ENCODE results near the gene NRXN3. TPM values are rescaled to one million over a fixed set of nuclear protein-coding genes. Genes with fewer than 3 reads are reported as not detected.

NRXN3 gene
- total RNA-seq, 4 donors from 2014 or later = 4.1 to 11.9 (median 5.8) TPM

DNA sequence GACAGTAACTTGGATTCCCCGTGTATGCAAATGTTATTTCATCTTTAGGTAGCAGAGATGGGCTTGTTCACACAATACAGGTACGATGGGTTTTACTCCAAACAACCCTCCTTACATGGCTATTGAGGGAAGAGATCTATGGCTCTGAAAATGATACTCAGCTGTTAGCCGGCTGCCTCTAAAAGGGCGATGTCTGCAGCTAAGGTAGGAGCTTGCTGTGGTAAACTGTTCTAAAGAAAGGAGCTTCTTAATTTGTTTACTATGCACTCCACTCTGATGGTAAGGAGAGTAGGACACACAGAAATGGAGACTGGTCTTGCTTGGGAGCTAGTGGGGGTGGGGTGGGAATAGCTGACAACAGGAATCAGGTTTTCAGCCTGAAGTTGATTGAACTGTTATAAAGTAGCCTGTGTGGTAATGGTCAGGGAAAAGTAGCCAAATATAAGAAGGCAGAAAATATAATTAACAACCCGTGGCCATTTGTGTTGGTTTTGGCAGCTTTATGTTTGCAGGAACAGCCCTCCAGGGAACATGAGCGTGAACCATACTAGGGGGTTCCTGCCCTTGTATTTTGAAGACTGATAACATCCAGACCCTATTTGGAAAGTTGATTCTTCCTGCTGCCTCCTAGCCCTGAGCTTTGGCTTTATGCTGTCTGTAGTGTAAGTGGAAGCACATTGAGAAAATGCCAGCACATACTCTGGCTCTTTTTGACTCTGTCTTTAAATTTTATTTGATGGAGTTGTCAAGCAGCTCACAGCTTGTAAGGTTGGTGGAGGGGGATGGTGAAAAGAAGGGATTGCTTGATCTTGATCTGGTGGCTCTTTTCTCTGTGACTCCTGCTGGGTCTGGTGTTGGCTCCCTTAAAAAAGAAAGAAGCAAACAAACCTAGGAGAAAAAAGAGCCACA lies 1111.3 kb downstream of the NRXN3 start:
- Histone ChIP-seq H3K4me1 (peaks cover 0 to 19% (median 7%) of the 10 kb centered on the region in 4 donors), H3K9me3 (no peaks in the 10 kb centered on the region), H3K4me3 (peak overlapping the region in 3 of 4 donors; percentile 33 to 59 (median 42)), H3K36me3 (no peaks in the 10 kb centered on the region), H3K27me3 (peaks cover 58% of the 10 kb centered on the region), H3K27ac (peak overlapping the region in 1 of 4 donors; percentile 15)
- in situ Hi-C loops (cut with MboI; ENCODE audit: low pct_ligation_motif_present in 1 of 4, low pct_unique_long_range_greater_than_20kb in 1 of 4, low sequenced_read_pairs in 3 of 4) (no loop called here), intact Hi-C loops (cut with DNase I; ENCODE audit: low total_unique reads) (no loop called here)
- 31 to 42% methylated on average over 5 to 6 of the region's 6 CpGs for whole genome bisulfite sequencing, 2 donors (ENCODE audit: low coverage in 1 of 2)
- no peak for DNase-seq
- TF ChIP-seq, protein P1, sequence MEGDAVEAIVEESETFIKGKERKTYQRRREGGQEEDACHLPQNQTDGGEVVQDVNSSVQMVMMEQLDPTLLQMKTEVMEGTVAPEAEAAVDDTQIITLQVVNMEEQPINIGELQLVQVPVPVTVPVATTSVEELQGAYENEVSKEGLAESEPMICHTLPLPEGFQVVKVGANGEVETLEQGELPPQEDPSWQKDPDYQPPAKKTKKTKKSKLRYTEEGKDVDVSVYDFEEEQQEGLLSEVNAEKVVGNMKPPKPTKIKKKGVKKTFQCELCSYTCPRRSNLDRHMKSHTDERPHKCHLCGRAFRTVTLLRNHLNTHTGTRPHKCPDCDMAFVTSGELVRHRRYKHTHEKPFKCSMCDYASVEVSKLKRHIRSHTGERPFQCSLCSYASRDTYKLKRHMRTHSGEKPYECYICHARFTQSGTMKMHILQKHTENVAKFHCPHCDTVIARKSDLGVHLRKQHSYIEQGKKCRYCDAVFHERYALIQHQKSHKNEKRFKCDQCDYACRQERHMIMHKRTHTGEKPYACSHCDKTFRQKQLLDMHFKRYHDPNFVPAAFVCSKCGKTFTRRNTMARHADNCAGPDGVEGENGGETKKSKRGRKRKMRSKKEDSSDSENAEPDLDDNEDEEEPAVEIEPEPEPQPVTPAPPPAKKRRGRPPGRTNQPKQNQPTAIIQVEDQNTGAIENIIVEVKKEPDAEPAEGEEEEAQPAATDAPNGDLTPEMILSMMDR (IDR thresholded peaks at IDR 0.05) = no peak
- TF ChIP-seq POLR2A (IDR thresholded peaks at IDR 0.05) = no peak
- TF ChIP-seq POLR2AphosphoS5 (IDR thresholded peaks at IDR 0.05) = no peak
- TF ChIP-seq EP300 (IDR thresholded peaks at IDR 0.05; ENCODE audit: low read depth) = no peak

- no peak overlapping the region for H3K4me3 ChIP-seq
- 83 to 88% methylated on average over 1 of the region's 1 CpG for WGBS, 2 donors (ENCODE audit: low coverage in 1 of 2)
- in situ Hi-C loops (cut with MboI; ENCODE audit: low pct_ligation_motif_present in 1 of 4, low pct_unique_long_range_greater_than_20kb in 1 of 4, low sequenced_read_pairs in 3 of 4) = no loop called here
- no peak for TF ChIP-seq EP300 (IDR thresholded peaks at IDR 0.05; ENCODE audit: low read depth)
- TF ChIP-seq, protein P1 (IDR thresholded peaks at IDR 0.05) = no peak
- no peak for TF ChIP-seq POLR2AphosphoS5 (IDR thresholded peaks at IDR 0.05)
- TF ChIP-seq POLR2A (IDR thresholded peaks at IDR 0.05) = no peak
- no peaks in the 10 kb centered on the region for H3K9me3 ChIP-seq
- intact Hi-C loops (cut with DNase I; ENCODE audit: low total_unique reads) = no loop called here
- DNase-seq = no peak
- H3K27me3 ChIP-seq = peaks cover 31% of the 10 kb centered on the region
- H3K36me3 ChIP-seq = no peaks in the 10 kb centered on the region
- H3K4me1 ChIP-seq = peaks cover 0 to 6% (median 2%) of the 10 kb centered on the region in 4 donors
- no peak overlapping the region for H3K27ac ChIP-seq
These were observed 1114.4 kb downstream of the NRXN3 start for GRCh38 chr14:79284621-79285020.

DNA sequence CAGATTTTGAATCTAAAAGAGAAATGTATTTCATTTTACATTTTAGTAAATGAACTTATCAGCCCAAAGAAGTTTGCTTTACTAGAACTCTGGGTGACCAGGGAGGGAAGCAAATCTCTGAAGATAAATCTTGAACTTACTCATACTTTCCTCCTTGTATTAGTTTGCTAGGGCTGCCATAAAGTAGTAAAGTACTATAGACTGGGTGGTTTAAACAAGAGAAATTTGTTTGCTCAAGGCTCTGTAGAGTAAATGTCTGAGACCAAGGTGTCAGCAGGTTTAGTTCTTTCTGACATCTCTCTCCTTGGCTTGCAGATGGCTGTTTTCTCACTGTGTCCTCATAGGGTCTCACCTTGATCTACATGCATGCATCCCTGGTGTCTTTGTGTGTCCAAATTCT lies 1115.1 kb downstream of the NRXN3 start:
- H3K27ac ChIP-seq = no peak overlapping the region
- no peaks in the 10 kb centered on the region for H3K36me3 ChIP-seq
- H3K27me3 ChIP-seq = peaks cover 26% of the 10 kb centered on the region
- in situ Hi-C loops (cut with MboI; ENCODE audit: low pct_ligation_motif_present in 1 of 4, low pct_unique_long_range_greater_than_20kb in 1 of 4, low sequenced_read_pairs in 3 of 4) = no loop called here
- DNase-seq = no peak
- TF ChIP-seq POLR2AphosphoS5 (IDR thresholded peaks at IDR 0.05) = no peak
- TF ChIP-seq, protein P1 (IDR thresholded peaks at IDR 0.05) = no peak
- no peak for TF ChIP-seq EP300 (IDR thresholded peaks at IDR 0.05; ENCODE audit: low read depth)
- TF ChIP-seq POLR2A (IDR thresholded peaks at IDR 0.05) = no peak
- H3K4me1 ChIP-seq = no peaks in the 10 kb centered on the region
- H3K9me3 ChIP-seq = no peaks in the 10 kb centered on the region
- H3K4me3 ChIP-seq = no peak overlapping the region
- intact Hi-C loops (cut with DNase I; ENCODE audit: low total_unique reads) = no loop called here

- no peak for DNase-seq
- Histone ChIP-seq H3K4me3 (no peak overlapping the region), H3K36me3 (no peaks in the 10 kb centered on the region), H3K4me1 (no peaks in the 10 kb centered on the region), H3K9me3 (no peaks in the 10 kb centered on the region), H3K27me3 (peaks cover 3% of the 10 kb centered on the region), H3K27ac (no peak overlapping the region)
- 60 to 86% methylated on average over 1 of the region's 1 CpG for WGBS, 2 donors (ENCODE audit: low coverage in 1 of 2)
- in situ Hi-C loops (cut with MboI; ENCODE audit: low pct_ligation_motif_present in 1 of 4, low pct_unique_long_range_greater_than_20kb in 1 of 4, low sequenced_read_pairs in 3 of 4) = no loop called here
- intact Hi-C loops (cut with DNase I; ENCODE audit: low total_unique reads) = no loop called here
- TF ChIP-seq, protein P1 (IDR thresholded peaks at IDR 0.05) = no peak
- no peak for TF ChIP-seq EP300 (IDR thresholded peaks at IDR 0.05; ENCODE audit: low read depth)
- no peak for TF ChIP-seq POLR2A (IDR thresholded peaks at IDR 0.05)
- no peak for TF ChIP-seq POLR2AphosphoS5 (IDR thresholded peaks at IDR 0.05)
These were observed 1117.8 kb downstream of the NRXN3 start for GRCh38 chr14:79287976-79288375.
